HG03139 (cell line): Measurements from ENCODE around the gene VOPP1.
"Not testable (repeated sequence)": the region's sequence is repeated elsewhere in the genome, so short reads cannot be mapped to it uniquely, and the experiment has no call there.

Experiments
- ATAC-seq: cut with Tn5 transposase; IDR thresholded peaks from one replicate; pipeline ENCODE4 v1.9.1; 2021; ENCODE audit not compliant: unreplicated experiment

The VOPP1 gene

DNA sequence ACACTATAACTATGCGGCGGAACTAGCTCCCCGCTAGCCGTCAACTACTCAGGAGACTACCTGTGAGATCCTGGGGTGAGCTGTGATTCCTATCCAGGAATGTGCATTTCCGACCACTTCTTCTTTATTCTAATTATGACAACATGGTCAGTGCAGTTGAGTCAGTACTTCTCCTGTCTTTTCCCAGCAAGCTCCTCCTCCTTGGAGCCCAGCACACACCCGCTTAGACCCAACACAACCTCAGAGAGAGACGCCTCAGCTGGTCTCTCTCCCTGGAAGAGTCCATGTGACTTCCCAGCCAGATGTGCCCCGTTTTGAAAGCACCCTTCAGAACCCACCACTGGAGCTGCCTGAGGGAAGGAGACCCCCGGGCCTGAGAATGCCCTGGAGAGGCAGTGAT, 100.7 kb downstream of the VOPP1 start:
- not testable (repeated sequence) for ATAC-seq

DNA sequence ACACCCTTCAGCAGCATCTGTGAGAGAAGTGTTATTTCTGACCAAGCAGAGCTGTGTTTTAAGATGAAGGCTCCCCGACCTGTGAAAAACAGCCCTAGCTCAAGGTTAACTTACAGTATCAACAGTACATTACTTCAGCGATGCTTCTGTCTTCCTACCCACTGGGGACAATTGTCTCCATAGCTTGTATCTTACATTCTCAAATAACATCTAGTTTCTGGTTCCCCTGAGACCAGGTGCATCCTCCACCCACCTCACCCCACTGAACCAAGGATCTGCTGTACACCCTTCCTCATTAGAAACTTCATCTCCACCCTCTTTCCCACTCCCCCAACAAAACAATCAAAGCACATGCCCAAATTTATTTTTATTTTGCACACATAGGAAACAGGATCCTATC, 102.0 kb downstream of the VOPP1 start:
- ATAC-seq = no peak

DNA sequence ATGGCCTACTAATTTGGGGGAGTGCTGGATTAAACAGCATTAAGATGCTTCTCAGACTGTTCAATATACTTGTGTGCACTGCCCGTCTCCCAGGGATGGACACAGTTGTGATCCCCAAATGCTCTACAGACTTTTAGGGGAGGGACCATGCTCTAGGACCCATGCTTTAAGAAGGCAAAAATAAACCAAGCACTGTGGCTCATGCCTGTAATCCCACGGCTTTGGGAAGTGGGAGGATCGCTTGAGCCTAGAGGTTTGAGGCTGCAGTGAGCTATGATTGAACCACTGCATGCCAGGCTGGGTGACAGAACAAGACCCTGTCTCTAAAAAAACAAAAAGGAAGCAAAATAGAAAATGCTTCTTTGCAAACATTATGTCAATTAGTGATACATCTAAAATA, 102.6 kb downstream of the VOPP1 start:
- ATAC-seq = no peak

GRCh38 chr7:55469271-55469681, 103.0 kb downstream of the VOPP1 start:
- no peak for ATAC-seq

- no peak for ATAC-seq
Measured at GRCh38 chr7:55468495-55468894, 103.8 kb downstream of the VOPP1 start.

- no peak for ATAC-seq
Measured at GRCh38 chr7:55467047-55467593, 105.2 kb downstream of the VOPP1 start.

DNA sequence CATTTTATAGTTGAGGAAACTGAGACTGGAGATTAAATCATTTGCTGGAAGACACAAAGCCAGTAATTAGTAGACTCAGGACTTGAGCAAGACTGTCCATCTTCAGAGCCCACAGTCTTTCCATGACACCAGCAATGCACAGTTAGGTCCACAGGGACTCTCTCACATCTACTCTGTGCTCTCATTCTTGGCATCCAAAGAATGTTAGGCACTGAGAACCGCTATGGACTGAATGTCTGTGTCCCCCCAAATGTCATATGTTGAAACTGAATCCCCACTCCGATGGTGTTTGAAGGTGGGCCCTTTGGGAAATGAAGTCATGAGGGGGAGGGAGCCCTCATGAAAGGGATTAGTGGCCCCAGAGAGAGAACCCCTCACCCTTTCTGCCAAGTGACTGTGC, 106.6 kb downstream of the VOPP1 start:
- no peak for ATAC-seq

DNA sequence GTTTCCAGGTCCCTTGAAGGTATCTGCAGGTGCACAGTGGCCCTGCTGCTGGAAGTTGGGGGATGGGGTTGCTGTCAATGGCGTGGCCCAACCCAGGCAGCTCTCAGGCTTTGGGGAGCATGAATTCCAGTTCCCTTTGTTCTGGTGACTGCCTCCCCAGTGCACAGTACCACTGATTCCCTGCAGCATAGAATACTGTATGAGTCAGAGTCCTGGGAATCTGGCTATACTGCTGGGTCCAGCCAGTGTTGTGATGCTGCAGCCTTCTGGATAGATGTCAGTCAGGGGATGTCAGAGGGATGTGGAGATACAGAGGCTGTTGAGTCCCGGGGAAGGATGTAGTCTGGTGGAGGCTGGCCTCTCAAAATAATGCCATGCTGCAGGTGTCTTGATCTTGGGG, 107.9 kb downstream of the VOPP1 start:
- no peak for ATAC-seq

GRCh38 chr7:55463686-55464262, 108.5 kb downstream of the VOPP1 start:
- no peak for ATAC-seq

- ATAC-seq = no peak
Measured at GRCh38 chr7:55458351-55458750, 114.0 kb downstream of the VOPP1 start.

- no peak for ATAC-seq
Measured at GRCh38 chr7:55457801-55458200, 114.5 kb downstream of the VOPP1 start.

GRCh38 chr7:55452971-55453370, 119.3 kb downstream of the VOPP1 start:
- ATAC-seq = no peak

GRCh38 chr7:55449992-55450535, 122.2 kb downstream of the VOPP1 start:
- ATAC-seq = no peak

- ATAC-seq = no peak
Measured at GRCh38 chr7:55449205-55449991, 122.9 kb downstream of the VOPP1 start.

DNA sequence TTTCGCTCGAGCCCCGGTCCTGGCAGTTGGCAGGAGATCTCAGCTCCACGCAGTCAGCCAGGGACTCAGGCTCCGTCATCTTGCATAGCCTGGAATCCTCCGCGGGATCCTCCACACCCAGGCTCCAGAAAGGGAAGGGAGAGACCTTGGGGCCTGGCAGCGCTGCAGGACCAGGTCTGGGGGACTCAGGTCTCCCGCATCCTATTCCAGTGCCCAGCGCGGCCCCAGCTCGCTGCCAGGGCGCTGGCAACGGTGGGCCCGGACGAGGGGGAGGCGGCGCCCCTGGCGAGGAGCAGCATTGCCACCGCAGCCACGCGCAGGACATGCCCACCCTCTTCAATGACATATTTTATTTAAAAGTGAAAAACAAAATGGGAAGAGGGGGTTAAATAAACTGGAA, 123.8 kb downstream of the VOPP1 start:
- ATAC-seq = no peak

DNA sequence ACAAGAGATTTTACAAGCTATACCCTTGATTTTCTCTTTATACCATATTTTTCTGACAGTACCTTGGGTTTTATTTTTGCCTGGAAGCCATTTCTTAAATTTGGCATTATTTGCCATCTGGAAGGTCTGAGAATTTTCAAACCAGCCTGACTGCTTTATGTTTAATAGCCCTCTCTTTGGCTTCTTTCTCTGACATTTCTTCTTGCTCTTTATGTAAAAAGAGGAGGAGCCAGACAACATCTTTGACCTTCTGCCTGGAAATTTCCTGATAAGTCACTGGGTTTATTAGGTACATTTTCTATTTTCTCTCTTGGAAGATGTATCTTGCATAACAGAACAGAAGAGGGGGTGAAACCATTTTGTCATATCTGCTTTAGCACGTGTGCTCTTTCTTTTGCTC, 127.5 kb downstream of the VOPP1 start:
- no peak for ATAC-seq

DNA sequence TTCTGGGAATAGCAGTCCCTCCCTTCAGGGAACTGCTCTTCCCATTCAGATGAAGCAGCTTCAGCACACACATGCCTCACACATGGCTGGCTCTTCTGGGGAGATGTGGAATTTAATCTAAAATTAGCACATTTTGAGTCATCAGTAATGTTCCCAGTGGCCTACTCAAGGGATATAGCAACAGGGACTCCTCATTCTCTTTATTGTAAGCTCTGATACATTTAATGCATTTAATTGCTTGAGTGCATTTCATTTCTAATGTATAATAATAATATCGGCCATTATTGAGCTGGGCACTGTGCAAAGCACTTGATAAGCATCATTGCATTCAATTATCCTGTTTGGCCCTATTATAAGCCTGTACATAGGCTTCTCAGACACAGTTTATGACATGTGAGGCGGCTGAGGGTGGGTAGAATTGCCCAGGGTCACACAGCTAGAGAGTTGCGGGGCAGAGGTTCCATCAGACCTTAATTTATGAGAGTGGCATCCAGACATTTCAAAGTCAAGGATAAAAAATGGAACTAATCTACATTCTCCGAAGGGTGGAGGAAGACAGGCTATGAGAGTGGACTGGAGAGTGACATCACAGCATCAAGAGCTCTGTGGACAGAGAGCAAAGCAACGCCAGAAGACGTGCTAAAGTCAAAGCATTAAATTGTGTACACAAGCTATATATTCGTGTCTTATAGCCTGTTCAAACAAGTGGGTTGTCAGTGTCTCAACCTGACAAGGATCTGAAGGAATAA, 130.4 kb downstream of the VOPP1 start:
- no peak for ATAC-seq

GRCh38 chr7:55441002-55441401, 131.3 kb downstream of the VOPP1 start:
- ATAC-seq = no peak

- no peak for ATAC-seq
Measured at GRCh38 chr7:55440040-55440690, 132.1 kb downstream of the VOPP1 start.

DNA sequence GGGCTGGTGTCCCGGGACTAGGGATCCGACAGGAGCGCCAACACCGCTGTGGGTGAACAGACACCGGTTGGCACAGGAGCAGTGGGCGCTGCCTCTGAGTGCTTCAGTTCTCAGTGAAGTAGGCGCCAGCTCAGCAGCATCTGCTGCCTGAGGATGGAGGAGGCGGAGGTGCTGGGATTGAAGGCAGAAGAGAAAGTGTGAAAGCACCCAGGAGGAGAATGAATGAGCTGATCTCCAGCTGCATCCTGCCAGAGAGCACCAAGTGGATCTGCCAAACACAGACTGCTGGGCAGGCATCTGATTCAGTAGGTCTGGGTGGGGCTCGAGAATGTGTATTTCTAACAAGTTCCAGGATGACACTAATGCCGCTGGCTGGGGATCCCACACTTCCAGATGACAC, 132.7 kb downstream of the VOPP1 start:
- no peak for ATAC-seq
